HFF-Myc (cell line): ENCODE measurements around the gene FKBP7.

ENCODE experiments used
- DNase-seq: peaks from one replicate; pipeline ENCODE4 v3.0.0-alpha.2; 2011; ENCODE audit warnings: low read depth; ENCODE audit errors: extremely low read depth
- H3K4me3 ChIP-seq: replicated peaks from 2 replicates; pipeline ENCODE4 v1.5.1; 2011; ENCODE audit warnings: low read depth, mild to moderate bottlenecking, control low read depth, low read length
- TF ChIP-seq, protein P1 (sequence below): IDR thresholded peaks from 2 replicates; pipeline ENCODE4 v1.5.1; 2012; ENCODE audit warnings: mild to moderate bottlenecking, low read depth, low read length, control low read depth; ENCODE audit errors: missing control alignments

Gene FKBP7

DNA sequence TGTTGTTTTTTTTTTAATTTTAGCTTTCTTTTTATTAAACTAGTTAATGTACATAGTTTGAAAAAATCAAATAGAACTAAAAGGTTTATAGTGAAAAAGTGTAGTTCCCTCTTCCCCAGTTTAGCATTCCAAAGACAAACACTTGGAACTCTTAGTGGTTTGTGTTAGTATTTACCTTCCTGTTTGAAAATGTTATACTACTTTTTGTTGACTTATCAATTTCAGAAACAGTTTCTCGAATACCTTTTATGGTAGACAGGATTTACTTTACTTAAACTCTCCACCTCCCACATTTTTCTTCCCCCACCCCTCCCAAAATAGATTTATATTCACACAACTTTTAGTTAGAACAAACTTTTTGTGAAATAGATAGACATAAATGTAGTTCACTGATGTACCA lies 28.5 kb upstream of the FKBP7 start:
- no peak for DNase-seq
- H3K4me3 ChIP-seq: no peak overlapping the region
- TF ChIP-seq, protein P1, sequence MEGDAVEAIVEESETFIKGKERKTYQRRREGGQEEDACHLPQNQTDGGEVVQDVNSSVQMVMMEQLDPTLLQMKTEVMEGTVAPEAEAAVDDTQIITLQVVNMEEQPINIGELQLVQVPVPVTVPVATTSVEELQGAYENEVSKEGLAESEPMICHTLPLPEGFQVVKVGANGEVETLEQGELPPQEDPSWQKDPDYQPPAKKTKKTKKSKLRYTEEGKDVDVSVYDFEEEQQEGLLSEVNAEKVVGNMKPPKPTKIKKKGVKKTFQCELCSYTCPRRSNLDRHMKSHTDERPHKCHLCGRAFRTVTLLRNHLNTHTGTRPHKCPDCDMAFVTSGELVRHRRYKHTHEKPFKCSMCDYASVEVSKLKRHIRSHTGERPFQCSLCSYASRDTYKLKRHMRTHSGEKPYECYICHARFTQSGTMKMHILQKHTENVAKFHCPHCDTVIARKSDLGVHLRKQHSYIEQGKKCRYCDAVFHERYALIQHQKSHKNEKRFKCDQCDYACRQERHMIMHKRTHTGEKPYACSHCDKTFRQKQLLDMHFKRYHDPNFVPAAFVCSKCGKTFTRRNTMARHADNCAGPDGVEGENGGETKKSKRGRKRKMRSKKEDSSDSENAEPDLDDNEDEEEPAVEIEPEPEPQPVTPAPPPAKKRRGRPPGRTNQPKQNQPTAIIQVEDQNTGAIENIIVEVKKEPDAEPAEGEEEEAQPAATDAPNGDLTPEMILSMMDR: no peak

DNA sequence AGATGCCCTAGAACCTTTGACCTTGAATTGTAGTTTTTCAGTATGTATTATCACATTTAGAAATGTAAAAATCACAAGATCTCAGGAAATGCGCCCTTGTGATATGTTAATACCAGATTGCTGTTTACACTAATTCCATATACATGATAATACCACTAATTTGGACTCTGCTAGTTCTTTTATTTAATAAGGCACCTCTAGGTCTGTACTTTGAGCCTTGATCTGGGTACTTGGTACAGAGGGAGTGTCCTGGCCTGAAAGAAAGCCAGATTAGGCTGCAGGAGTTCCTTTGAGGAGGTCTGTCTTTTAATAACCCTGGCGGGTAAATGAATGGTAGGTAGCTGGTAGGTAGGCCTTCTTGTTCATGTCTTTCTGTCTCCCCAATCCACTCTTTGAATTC lies 28.1 kb upstream of the FKBP7 start:
- TF ChIP-seq, protein P1: no peak
- no peak for DNase-seq
- no peak overlapping the region for H3K4me3 ChIP-seq

DNA sequence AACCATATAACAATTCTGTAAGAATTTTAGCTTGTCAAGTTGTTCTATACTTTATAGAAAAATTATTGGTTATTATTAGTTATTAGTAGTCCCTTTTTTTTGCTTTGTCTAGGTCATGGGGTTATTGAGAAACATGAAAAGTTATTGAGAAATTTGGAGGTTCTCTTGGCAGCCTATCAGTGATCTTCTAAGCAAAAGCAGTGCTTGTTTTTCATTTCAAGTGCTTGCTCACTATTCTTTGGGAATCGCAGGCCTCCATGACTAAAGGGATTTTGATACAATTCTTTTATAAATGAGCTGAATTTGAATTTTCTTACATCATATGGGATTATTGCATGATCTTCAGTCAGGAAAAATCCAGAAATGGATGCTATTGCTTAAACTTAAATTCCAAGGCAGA lies 27.7 kb upstream of the FKBP7 start:
- TF ChIP-seq, protein P1: no peak
- no peak overlapping the region for H3K4me3 ChIP-seq
- DNase-seq: no peak

DNA sequence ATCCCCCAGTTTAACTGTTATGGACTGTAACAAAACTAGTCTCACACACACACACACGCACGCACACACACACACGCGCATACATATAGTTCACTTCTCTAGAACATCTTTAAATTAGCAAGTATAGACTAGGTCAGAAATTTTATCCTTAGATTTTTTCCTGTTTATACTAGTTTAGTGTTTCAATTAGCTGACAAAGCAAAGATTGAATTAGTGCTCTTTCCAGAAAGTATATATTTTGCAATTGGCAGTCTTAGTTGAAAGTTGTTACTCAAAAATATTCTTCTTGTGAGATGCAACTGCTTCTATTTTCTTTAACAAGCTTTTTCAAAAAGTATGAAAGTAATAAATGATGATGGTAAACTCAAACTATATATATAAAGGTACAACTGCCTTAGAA lies 24.4 kb upstream of the FKBP7 start:
- no peak overlapping the region for H3K4me3 ChIP-seq
- DNase-seq: no peak
- TF ChIP-seq, protein P1: no peak

DNA sequence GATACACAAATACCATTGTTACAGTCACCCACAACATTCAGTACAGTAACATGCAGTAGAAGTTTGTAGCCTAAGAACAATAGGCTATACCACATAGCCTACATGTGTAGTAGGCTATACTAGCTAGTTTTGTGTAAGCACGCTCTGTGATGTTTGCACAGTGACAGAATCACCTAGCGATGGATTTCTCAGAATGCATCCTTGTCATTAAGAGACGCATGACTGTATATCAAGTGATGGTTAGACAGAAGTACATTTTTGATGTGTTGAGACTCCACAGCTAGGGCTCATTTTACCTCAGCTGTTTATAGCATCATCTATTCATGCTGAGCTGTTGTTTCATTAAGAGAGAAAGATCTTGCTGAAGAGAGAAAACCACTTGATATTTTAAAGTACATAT lies 21.2 kb upstream of the FKBP7 start:
- no peak for DNase-seq
- TF ChIP-seq, protein P1: no peak
- no peak overlapping the region for H3K4me3 ChIP-seq

DNA sequence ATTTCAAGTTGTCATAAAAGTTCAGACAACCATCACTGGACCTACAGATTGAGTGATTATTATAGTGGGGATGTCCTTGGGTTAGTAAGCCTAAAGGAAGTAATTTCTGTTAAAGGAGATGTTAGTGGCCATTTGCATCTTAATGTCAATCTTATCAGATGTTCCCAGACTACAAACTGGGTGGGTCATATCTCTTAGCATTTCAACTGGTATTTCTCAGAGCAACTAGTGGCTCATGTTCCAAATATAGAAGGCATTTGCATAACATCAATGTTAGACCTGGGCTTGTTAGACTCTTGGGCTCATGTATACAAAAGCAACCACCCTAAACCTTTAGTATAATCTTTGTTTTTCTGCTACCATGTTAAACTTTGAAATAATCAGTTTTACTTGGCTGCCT lies 19.7 kb upstream of the FKBP7 start:
- TF ChIP-seq, protein P1: no peak
- H3K4me3 ChIP-seq: no peak overlapping the region
- DNase-seq: no peak

DNA sequence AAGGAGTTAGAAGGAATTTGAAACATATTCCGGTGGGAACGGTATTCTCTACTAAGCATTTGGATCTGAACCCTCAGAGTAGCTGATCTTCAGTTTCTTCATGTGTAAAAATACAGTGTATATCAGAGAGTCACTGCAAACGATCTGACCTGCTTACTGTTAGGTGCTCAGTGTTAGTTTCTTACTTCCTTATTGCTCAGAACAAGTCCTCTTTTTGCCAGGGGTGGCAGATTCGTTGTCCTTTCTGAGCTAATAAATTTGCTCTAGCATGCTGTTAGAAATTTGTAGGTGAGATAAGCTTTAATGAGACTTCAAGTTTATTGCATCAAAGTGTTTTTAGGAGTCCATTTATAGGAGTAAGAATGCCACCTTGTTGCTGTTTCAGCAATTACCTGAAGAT lies 17.6 kb upstream of the FKBP7 start:
- TF ChIP-seq, protein P1: no peak
- DNase-seq: no peak
- no peak overlapping the region for H3K4me3 ChIP-seq
